Muscle layer of colon (tissue), 2 donors: ENCODE measurements around the gene FAM184B.
"Not testable (repeated sequence)": the region's sequence is repeated elsewhere in the genome, so short reads cannot be mapped to it uniquely, and the experiment has no call there.

Experiments
- H3K27ac ChIP-seq: one replicate; pipeline ENCODE4 v1.7.0; 2013; ENCODE audit warnings: low read depth, mild to moderate bottlenecking, low read length, moderate library complexity
- H3K27me3 ChIP-seq, 2 donors: one replicate each; pipeline ENCODE4 v1.7.0; 2013; ENCODE audit warnings: low read length in 2 of 2, mild to moderate bottlenecking in 2 of 2; ENCODE audit not compliant: insufficient read depth in 2 of 2, control insufficient read depth in 1 of 2
- H3K36me3 ChIP-seq: one replicate; pipeline ENCODE4 v1.7.0; 2013; ENCODE audit warnings: mild to moderate bottlenecking, low read length; ENCODE audit not compliant: insufficient read depth
- H3K4me1 ChIP-seq: one replicate; pipeline ENCODE4 v1.7.0; 2013; ENCODE audit warnings: mild to moderate bottlenecking, low read length; ENCODE audit not compliant: insufficient read depth
- H3K4me3 ChIP-seq, 2 donors: one replicate each; pipeline ENCODE4 v1.7.0; 2013; ENCODE audit warnings: low read length in 2 of 2, low read depth in 1 of 2, mild to moderate bottlenecking in 1 of 2, moderate library complexity in 1 of 2
- H3K9ac ChIP-seq: one replicate; pipeline ENCODE4 v1.7.0; 2013; ENCODE audit warnings: low read length
- H3K9me3 ChIP-seq: one replicate; pipeline ENCODE4 v1.7.0; 2013; ENCODE audit warnings: mild to moderate bottlenecking, low read length
- donor health status: abdominal sarcoma.
- donor health status: Adenocarcinoma of cecum.

The FAM184B gene

DNA sequence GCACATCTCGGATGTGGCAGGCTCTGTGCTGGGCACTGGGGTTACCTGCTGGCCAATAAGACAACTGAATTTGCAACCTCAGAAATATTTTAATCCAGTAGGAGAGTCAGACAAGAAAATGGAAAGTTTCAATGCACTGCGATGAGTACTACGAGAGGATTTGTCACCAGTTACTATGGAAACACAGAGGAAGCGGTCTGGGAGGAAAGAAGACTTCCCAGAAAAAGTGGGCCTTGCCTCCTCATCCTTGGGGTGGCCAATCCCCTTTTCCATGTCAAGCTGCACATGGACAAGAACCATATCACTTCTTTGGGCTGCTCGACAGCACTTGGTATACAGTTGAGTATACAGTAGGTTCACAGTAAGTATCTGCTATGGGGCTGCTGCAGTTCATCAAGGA, 67.6 kb downstream of the FAM184B start:
- Histone ChIP-seq H3K9ac (no peak overlapping the region), H3K27me3 (no peaks in the 10 kb centered on the region), H3K27ac (no peak overlapping the region), H3K9me3 (no peaks in the 10 kb centered on the region), H3K4me3 (no peak overlapping the region), H3K4me1 (no peaks in the 10 kb centered on the region), H3K36me3 (no peaks in the 10 kb centered on the region)

DNA sequence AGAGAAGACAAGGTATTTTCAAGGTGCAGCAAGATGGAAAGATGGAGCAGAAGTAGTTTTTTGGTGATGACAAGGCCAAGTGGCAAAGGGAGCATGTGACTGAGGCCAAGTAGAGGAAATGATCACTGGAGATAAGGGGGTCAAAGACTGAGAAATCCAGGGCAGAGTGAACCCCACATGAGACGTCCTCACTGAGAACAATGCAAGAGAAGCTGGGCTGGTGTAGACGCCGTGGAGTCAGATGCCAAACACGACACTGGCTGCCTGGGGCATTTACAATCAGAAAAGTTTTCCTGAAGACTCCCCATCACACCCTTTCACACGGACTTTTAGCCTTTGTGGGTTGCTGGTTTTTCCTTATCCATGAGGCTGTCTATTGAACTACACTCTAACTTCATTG, 69.3 kb downstream of the FAM184B start:
- Histone ChIP-seq H3K27me3 (no peaks in the 10 kb centered on the region), H3K9me3 (no peaks in the 10 kb centered on the region), H3K36me3 (no peaks in the 10 kb centered on the region), H3K27ac (no peak overlapping the region), H3K4me3 (no peak overlapping the region), H3K4me1 (no peaks in the 10 kb centered on the region), H3K9ac (no peak overlapping the region)

DNA sequence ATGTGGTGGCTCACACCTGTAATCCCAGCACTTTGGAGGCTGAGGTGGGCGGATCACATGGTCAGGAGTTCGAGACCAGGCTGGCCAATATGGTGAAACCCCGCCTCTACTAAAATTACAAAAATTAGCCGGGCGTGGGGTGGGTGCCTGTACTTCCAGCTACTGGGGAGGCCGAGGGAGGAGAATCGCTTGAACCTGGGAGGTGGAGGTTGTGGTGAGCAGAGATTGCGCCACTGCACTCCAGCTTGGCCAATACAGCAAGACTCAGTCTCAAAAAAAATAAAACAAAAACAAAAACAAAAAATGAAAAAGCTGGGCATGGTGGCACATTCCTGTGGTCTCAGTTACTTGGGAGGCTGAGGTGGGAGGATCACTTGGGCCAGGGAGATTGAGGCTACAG, 70.2 kb downstream of the FAM184B start:
- H3K4me1 ChIP-seq, H3K27ac ChIP-seq, H3K36me3 ChIP-seq, H3K27me3 ChIP-seq, H3K9me3 ChIP-seq, H3K9ac ChIP-seq, H3K4me3 ChIP-seq: not testable (repeated sequence)

- H3K9ac ChIP-seq: no peak overlapping the region
Observed at GRCh38 chr4:17709763-17710068, 71.7 kb downstream of the FAM184B start.

DNA sequence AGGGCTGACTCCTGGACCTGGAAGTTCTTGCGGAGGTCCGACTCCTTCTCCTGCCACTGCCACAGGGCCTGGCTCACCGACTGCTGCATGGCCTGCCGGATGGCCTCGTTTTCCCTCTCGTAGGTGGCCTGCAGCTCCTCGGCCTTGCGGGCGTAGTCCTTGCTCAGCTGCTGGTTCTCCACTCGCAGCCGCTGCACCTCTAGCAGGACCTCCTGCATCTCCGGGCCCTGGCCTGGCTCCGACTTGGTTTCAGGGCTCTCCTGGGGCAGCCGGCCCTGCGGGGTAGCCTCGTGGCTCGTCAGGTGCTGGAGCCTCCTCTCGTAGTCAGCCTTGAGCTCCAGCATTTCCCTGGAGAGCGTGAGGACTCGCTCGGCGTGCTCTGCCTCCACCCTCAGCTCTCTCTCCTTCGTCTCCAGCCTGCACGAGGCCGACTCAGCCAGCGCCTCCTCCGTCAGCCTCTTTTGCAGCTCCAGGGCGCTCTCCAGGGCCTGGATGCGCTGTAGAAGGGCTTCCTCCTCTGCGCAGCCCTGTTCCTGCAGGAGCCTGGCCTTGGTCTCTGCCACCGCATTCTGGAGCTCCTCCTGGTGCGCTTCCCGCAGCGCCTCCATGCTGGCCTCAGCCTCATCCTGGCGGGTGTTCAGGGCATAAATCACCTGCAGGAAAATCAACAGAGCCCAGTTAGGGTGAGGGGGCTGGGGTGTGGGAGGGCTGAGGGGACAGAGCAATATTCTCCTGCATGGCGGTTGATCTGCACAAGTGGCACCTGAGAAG, 72.2 kb downstream of the FAM184B start:
- Histone ChIP-seq H3K4me1 (no peaks in the 10 kb centered on the region), H3K27ac (no peak overlapping the region), H3K36me3 (no peaks in the 10 kb centered on the region), H3K4me3 (no peak overlapping the region), H3K9ac (no peak overlapping the region), H3K9me3 (no peaks in the 10 kb centered on the region), H3K27me3 (no peaks in the 10 kb centered on the region)

More at GRCh38 chr4:17709763-17710068, 71.7 kb downstream of the FAM184B start:
- no peaks in the 10 kb centered on the region for H3K4me1 ChIP-seq
- H3K4me3 ChIP-seq: no peak overlapping the region
- no peak overlapping the region for H3K27ac ChIP-seq
- H3K27me3 ChIP-seq: no peaks in the 10 kb centered on the region
- no peaks in the 10 kb centered on the region for H3K36me3 ChIP-seq
- no peaks in the 10 kb centered on the region for H3K9me3 ChIP-seq

GRCh38 chr4:17707671-17708070, 73.8 kb downstream of the FAM184B start:
- H3K4me1 ChIP-seq: no peaks in the 10 kb centered on the region
- no peak overlapping the region for H3K27ac ChIP-seq
- no peaks in the 10 kb centered on the region for H3K36me3 ChIP-seq
- H3K4me3 ChIP-seq: no peak overlapping the region
- no peaks in the 10 kb centered on the region for H3K27me3 ChIP-seq
- no peaks in the 10 kb centered on the region for H3K9me3 ChIP-seq
- no peak overlapping the region for H3K9ac ChIP-seq

DNA sequence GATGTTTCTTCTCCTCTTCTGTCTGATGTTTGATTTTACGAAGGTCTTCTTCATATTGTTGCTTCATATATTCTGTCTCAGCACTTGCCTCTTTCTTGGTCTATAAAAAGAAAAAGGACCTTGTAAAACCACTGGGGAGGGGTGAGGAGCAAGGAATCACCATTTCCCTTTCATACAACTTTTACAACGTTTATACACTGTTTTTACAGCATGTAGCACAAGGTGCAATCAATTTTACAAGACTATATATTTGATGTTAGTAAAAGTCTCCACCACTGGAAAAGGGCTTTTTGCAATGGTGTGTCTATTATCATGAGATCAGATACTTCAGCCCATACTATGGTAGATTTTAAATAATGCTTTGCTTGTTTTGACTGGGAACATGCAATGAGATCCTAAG, 76.3 kb downstream of the FAM184B start:
- Histone ChIP-seq H3K4me3 (no peak overlapping the region), H3K4me1 (no peaks in the 10 kb centered on the region), H3K36me3 (no peaks in the 10 kb centered on the region), H3K9ac (no peak overlapping the region), H3K27ac (no peak overlapping the region), H3K27me3 (no peaks in the 10 kb centered on the region), H3K9me3 (no peaks in the 10 kb centered on the region)

- Histone ChIP-seq H3K9ac (no peak overlapping the region), H3K36me3 (no peaks in the 10 kb centered on the region), H3K4me1 (no peaks in the 10 kb centered on the region), H3K9me3 (no peaks in the 10 kb centered on the region), H3K27ac (no peak overlapping the region), H3K4me3 (no peak overlapping the region), H3K27me3 (no peaks in the 10 kb centered on the region)
Observed at GRCh38 chr4:17704020-17704650, 77.3 kb downstream of the FAM184B start.

- no peak overlapping the region for H3K27ac ChIP-seq
- no peaks in the 10 kb centered on the region for H3K9me3 ChIP-seq
- no peak overlapping the region for H3K9ac ChIP-seq
- H3K4me1 ChIP-seq: no peaks in the 10 kb centered on the region
- no peaks in the 10 kb centered on the region for H3K36me3 ChIP-seq
- H3K27me3 ChIP-seq: no peaks in the 10 kb centered on the region
- no peak overlapping the region for H3K4me3 ChIP-seq
Observed at GRCh38 chr4:17702641-17703040, 78.8 kb downstream of the FAM184B start.

GRCh38 chr4:17701882-17702281, 79.5 kb downstream of the FAM184B start:
- no peak overlapping the region for H3K9ac ChIP-seq
- H3K27me3 ChIP-seq: no peaks in the 10 kb centered on the region
- no peak overlapping the region for H3K27ac ChIP-seq
- H3K36me3 ChIP-seq: no peaks in the 10 kb centered on the region
- H3K4me1 ChIP-seq: no peaks in the 10 kb centered on the region
- H3K9me3 ChIP-seq: no peaks in the 10 kb centered on the region
- no peak overlapping the region for H3K4me3 ChIP-seq

DNA sequence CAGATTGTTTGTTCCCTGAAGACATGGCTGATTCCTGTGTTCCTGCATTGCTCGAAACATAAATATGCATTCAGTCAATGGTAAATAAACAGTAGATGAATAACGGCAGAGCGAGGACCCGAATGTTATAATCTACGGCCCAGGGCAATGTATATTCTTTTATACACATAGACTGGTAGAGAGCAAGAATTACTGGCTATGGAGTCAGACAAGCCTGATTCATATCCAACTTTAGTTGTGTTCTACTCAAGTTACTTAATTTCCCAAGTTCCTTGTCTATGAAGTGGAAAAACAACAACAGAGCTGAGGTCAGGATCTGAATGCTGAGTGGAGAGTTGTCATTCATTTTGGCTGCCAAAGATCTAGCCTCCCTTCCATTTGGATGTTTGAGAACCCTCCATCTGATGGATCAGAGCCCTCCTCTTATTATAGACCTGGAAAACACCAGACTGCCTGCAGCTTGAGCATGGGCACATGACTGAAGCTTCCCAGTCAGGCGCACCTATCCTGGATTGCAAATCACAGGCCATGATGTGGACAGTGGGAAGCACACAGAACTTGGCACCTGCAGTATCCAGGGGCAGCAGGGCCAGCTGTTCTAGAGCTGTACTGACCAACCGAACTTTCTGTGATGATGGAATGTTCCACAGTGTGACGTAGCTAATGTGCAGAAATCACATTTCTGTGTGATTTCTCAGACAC, 80.1 kb downstream of the FAM184B start:
- H3K9me3 ChIP-seq: no peaks in the 10 kb centered on the region
- no peak overlapping the region for H3K4me3 ChIP-seq
- no peaks in the 10 kb centered on the region for H3K27me3 ChIP-seq
- no peak overlapping the region for H3K9ac ChIP-seq
- no peaks in the 10 kb centered on the region for H3K4me1 ChIP-seq
- no peak overlapping the region for H3K27ac ChIP-seq
- no peaks in the 10 kb centered on the region for H3K36me3 ChIP-seq
